HG02970 (cell line): ENCODE measurements around the gene RRAS2.
A peak's percentile ranks its signal among the peaks of the same experiment; 100 is the strongest.
"Not testable (repeated sequence)": the region's sequence is repeated elsewhere in the genome, so short reads cannot be mapped to it uniquely, and the experiment has no call there.

Source experiments
- ATAC-seq: cut with Tn5 transposase; IDR thresholded peaks from one replicate; pipeline ENCODE4 v1.9.1; 2021; ENCODE audit warnings: mild to moderate bottlenecking, moderate library complexity, moderate number of reproducible peaks; ENCODE audit not compliant: unreplicated experiment, low FRiP score

The RRAS2 gene

DNA sequence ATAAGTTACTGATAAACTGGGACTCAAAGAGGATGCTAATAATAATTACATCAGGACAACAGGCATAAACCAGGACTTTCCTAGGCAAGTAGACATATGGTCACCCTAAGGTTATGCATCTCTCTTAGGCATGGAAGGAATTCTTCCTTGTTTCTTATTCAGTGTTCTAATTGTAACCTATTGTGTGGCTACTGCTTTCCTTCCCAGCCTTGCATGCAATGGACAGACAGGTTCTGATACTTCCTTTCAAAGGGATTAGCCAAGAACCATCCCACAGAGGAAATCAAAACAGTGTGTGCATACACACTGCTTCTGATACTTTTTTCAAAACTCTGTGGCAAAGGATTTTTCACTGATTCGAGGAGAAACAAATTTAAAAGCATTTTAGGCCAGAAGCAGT is 48.3 kb downstream of the RRAS2 start:
- no peak for ATAC-seq

DNA sequence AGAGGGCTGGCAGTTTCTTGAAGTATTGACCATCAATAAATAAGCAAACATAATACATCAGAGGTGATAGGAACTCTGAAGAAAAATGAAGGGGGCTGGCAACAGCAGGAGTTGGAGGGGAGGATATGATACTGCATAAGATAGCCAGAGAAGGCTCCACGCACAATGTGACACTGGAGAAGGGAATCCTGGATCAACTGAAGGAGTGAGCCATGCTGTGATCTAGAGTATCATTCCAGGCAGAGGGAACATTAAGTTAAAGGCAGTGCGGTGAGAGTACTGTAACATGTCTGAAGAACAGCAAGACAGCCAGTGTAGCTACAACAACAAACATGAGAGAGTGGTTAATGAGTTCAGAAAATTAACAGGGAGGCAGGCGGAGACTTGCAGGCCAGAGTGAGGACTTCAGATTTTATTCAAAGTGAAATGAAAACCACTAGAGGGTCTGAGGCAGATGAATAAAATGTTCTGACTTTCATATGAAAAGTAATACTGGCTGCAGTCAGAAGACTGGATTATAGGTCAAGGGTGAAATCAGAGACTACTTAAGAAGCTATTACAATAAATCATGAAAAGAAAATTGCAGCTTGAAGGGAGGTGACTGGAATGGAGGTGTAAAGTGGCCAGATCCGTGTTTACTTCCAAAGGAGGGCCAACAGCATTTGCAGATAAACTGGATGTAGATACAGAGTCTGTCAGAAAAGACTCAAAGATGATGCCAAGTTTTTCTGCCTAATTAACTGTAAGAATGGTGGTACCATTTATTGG is 49.4 kb downstream of the RRAS2 start:
- no peak for ATAC-seq

GRCh38 chr11:14308897-14309387 is 50.0 kb downstream of the RRAS2 start:
- ATAC-seq = no peak

GRCh38 chr11:14308114-14308896 is 50.7 kb downstream of the RRAS2 start:
- no peak for ATAC-seq

- ATAC-seq = no peak
Observed at GRCh38 chr11:14306481-14306880, 52.5 kb downstream of the RRAS2 start.

GRCh38 chr11:14305649-14306048 is 53.3 kb downstream of the RRAS2 start:
- no peak for ATAC-seq

DNA sequence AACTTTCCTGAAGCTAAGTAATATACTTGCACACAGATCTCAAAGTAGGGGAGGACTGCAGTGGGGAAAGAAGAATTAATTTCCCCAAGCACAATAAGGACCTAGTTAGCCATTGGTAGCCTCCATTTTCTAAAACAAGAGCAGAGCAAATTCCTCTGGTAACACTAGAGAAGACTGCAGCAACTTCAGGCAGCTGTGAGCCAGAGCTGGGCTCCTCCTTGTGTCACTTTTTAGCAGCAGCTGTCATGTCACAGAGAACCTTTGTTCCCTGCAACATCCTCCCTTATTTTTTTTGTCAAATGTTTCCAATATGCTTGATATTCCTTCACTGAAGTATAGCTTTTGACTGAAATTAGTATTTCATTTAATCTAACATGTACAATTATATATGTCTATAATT is 54.4 kb downstream of the RRAS2 start:
- no peak for ATAC-seq

GRCh38 chr11:14300661-14301304 is 58.2 kb downstream of the RRAS2 start:
- ATAC-seq = peak; percentile 62

DNA sequence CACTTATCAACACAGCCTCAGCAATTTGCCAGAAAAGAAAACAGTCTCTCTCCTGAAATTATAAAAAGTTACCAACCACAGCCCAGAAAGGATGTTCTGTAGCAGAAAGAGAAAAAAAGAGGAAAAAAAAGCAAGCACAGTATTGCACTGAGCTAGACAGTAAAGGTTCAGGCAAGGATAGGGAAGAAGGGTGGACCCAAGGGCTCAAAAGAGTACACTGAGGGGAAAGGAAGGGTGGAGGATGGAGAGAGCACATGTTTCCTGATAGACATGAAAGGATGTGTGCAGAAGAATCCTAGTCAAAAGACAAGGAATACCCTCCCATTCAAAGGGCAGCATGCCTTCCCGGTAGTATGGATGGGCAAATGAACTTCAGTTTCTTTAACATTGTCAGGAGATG is 59.1 kb downstream of the RRAS2 start:
- ATAC-seq = no peak

GRCh38 chr11:14290422-14290821 is 68.6 kb downstream of the RRAS2 start:
- ATAC-seq = no peak

DNA sequence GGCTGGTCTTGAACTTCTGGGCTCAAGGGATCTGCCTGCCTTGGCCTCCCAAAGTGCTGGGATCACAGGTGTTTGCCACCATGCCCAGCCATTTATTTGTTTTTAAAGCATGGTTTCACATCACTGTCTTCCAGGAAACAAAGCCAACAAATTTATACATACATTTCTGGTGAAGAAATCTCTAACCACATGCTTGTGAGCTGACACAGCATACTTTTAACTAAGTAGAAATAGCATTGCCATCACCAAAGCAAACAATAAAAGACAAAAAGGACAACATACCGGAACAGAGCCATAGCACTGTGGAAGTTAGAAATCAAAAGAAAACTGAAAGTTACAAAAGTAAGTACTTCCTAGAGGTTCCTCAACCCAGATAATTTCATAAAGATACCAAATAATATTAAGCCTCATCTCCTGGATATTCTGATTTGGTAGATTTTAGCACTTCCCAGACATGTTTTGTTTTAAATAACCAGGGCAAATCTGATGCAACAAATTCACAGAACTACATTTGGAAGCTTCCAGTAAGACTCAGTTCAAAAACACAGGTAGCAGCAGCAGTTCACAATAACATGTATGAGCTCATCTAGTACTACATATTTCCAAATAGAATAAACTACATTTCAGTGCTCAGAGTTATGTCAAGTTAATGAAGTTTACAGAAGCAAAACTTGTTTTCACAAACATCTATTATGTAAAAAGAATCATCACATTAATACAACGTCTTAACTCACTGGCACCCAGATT is 70.6 kb downstream of the RRAS2 start:
- ATAC-seq = no peak

- ATAC-seq = not testable (repeated sequence)
Observed at GRCh38 chr11:14278869-14279268, 80.1 kb downstream of the RRAS2 start.

DNA sequence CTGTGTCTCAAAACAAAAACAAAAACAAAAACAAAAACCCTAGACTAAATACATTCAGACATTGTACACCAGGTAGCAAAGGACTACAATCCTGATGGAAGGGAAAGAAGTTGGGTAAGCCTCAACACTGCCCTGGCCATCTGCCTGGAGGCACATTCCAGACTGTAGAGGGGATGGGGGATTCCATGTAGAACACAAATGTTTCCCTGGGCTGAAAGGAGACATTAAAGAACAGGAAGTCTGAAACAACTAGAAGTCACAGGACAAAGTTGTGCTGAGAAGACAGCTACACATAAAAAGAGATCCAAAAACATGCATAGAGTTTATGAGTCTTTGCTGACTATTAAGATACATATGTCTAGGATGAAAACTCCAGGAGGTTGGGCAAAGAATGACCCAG is 83.9 kb downstream of the RRAS2 start:
- no peak for ATAC-seq

DNA sequence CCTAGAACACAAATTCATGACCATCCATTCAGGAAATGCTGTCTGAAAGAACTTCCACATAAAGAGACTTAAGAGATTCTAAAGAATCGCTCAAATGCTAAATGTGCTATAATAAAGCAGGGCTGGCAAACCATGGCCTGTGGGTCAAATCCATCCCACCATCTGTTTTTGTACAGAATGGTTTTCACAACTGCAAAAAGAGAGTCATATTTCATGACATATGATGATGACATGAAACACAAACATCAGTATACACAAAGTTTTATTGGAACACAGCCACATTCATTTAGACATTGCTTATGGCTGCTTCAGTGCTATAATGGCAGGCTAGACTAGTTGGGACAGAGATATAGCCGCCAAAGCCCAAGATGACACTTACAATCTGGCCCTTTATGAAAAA is 85.1 kb downstream of the RRAS2 start:
- ATAC-seq = no peak

DNA sequence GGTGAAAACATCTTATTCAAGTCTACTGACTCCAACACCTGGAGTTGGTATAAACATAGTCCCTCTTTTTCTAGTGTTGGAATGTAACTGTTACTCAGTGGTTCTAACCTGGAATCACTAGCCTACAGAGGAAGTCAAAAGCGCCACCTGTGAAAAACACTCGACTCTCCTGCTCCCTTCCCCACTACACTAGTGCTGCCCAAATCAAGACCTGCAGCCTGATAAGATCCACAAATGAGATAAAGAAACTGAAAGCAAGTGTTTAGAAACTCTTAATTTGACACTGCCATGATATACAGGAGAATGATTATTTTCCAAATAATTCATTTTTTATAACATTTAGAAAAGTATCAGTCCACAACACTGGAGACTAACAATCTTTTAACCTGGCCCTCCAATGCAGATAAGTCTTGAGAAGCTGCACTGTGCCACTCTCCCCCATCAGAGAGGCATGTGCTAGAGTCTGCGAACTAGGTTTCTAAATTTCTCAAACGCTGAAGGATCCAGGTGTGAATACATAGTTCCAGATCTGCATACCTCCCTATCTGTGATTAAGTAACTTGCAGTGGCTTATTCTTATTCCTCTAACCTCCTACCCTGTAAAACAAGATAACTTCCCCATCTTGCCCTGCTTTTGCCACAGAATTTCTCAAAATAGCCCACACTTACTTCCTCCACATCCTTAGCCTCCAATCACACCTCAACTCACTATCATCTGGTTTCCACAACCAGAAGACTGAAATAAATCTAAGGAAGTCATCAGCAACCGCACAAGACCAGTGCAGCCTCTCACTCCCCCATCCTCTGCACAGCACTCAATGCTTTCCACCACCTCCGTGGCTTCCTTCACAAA is 88.1 kb downstream of the RRAS2 start:
- ATAC-seq = no peak

DNA sequence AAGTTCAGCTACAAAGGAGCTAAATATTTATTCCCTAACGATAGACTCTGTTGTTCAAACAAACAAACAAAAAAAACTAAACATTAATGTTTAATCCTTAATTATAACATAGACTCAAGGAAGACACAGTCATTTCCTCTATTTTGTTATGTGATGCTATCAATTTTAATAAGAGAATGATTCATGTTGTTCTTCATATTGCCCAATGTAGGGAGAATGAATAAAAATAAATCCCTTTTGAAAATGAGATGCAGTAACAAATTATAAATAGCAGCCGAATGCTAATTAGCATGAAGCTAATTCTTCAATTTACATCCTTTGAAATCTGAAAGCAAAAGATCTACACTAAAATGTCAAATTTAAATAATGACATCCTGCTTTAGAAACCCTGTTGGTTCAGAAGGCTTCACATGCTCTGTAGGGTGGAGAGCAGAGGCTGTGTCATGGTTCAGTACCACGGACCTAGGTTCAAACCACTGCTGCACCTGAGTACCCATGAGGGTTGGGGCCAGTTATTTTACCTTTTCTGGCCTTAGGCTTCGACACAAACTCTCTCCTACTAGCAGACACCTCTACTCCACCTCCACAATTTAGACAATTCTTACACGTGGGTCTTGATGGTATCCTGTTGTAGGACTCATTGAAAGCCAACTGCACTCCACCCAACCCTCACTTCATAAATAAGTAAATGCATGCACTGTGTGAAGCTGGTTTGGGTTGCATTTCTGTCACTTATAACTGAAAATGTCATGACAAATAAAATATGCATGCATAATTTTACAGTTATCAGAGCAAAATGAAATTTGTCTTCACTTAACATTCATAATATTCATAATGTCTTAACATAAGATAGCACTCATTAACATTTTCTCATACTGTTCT is 89.0 kb downstream of the RRAS2 start:
- ATAC-seq = no peak

- no peak for ATAC-seq
Observed at GRCh38 chr11:14267861-14268635, 90.9 kb downstream of the RRAS2 start.

GRCh38 chr11:14266622-14267021 is 92.4 kb downstream of the RRAS2 start:
- no peak for ATAC-seq
